GM19438 (cell line): ENCODE results near the gene FOXE1.

Experiments used
- ATAC-seq: cut with Tn5 transposase; IDR thresholded peaks from one replicate; pipeline ENCODE4 v1.9.1; 2021; ENCODE audit warnings: low read depth; ENCODE audit not compliant: unreplicated experiment

The FOXE1 gene

DNA sequence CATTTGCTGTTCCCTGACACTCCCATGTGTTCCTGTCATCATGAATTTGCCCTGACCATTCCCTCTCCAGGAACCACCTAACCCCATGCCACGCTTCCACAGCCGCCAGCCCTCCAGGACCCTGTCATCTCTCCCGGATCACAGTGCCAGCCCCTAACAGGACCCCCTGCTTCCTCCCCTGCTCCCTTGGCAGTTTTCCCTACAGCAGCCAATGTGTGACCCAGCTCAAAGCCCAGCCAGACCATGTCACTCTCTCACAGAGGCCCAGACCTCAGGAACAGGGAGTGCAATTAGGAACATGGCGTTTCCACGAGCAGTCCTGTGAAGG lies 8.1 kb downstream of the FOXE1 start:
- no peak for ATAC-seq

DNA sequence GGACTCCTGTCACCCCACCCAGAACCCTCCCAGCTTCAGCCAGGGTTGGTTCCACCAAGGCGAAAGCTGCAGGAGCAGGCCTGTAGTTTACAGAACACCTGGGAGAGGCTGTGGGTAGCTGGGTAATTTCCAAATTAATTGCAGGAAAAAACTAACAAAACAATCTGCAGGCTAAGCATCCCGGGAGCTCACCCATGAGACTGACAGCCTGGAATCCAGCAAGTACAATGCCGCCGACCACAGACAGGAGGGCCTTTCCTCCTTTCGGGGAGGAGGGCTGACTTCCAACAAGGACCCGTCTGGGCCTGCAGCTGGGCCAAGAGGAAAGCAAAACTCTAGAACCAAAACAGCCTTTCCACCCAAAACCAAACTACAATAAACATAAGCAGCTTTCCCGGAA lies 10.3 kb downstream of the FOXE1 start:
- ATAC-seq, result no peak

DNA sequence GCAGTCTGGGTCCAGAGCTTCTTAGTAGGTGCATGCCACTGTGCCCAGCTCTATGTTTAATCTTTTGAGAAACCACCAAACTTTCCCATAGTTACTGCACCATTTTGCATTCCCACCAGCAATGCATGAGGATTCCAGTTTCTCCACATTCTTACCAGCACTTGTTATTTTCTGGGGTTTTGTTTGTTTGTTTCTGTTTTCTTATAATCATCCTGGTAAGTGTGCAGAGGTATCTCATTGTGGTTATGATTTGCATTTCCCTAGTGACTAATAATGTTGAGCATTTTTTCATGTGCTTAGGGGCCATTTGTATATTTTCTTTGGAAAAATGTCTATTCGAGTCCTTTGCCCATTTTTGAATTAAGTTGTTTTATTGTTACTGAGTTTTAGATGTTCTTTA lies 11.4 kb downstream of the FOXE1 start:
- ATAC-seq, result no peak

DNA sequence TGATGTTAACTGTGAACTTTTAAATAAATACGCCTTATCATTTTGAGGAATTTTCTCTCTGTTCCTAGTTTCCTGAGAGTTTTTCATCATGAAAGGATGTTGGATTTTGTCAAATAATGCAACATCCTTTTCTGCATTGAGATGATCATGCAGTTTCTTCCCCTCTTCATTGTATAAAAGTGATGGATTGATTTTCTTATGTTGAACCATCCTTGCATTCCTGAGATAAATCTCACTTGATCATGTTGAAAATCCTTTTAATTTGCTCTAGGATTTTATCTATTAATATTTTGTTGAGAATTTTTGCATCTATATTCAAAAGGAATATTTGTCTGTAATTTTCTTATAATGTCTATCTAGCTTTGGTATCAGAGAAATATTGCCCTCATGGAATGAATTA lies 13.3 kb downstream of the FOXE1 start:
- ATAC-seq, result no peak

DNA sequence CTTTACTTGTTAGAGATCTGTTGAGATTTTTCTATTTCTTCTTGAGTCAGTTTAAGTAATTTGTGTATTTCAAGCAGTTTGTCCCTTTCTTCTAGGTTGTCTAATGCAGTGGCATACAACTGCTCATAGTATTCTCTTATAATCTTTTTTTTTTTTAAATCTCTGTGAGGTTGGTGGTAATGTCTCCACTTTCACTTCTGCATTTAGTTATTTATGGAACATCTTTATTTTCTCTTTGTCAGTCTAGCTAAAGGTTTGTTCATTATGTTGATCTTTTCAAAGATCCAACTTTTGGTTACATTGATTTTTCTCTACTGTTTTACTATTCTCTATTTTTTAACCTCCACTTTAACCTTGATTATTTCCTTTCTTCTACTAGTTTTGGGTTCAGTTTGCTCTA lies 13.8 kb downstream of the FOXE1 start:
- ATAC-seq, result no peak

DNA sequence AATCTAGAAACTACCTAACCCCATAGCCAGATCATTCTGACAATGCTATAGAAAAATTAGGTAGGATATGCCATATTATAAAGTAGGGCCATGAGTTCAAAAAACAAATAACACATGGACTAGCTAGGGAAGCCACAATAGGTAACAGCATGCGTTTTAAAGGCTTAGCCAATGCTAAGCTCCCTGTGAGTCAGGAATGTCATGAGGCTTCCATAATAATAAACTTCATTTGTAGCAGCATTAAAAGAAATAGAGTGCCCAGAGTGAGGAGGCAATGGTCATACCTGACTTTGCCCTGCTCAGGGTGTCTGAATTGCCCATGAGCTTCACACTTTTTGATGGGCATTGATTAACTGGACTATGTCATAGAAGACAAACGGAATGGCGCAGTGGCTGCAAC lies 15.8 kb downstream of the FOXE1 start:
- no peak for ATAC-seq

DNA sequence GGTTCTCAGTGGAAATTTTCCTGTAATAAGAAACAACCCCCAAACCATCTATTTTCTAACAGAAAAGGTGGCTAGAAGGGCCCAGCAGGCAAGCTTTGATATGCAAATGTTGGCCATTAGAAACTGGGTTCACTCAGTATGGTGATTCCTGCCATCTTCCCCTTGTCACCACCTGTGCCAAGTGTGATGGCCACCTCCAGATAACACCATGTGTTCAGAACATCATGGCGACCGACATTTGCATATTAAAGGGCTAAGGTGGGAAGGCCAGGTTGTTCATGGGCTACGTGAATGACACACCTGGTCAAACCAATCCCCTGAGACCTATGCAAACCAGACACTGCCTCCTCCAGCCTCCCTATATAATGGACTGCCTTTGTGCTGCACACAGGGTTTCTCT lies 20.4 kb downstream of the FOXE1 start:
- no peak for ATAC-seq

DNA sequence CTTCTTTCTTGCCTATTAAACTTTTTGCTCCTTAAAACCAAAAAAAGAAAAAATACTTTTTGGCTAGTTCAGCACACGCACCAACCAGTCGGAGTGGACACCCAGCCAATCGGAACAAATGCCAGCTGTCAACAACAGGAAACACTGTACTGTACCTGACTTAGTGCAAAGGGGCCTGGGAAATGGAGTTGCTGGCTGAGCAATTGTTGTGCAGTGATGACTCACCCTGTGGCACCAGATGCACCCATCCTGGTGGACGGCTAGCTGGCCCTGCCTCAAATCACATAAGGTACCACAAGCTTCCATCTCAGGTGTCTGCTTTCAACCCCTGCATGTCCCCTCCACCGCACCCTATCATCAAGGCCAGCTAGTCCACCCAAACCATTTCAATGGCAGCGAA lies 20.9 kb downstream of the FOXE1 start:
- ATAC-seq, result no peak

DNA sequence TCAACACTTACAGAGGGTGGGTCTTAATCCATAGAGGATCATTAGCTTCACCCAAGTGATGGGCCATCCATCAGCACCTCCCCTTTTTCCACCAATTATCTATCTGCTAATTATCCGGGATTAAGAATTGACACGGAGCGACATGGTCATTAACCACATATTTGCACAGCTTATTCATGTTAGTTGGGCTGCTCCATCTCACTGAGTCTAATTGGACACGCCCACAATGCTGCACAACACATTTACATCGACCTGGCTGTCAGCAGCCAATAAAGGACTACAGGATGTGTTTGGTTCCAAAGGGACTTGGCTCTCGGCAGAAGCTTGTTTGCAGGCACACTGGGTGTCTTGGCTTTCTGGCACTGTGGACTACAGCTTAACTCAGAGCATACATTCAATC lies 21.6 kb downstream of the FOXE1 start:
- ATAC-seq, result no peak

DNA sequence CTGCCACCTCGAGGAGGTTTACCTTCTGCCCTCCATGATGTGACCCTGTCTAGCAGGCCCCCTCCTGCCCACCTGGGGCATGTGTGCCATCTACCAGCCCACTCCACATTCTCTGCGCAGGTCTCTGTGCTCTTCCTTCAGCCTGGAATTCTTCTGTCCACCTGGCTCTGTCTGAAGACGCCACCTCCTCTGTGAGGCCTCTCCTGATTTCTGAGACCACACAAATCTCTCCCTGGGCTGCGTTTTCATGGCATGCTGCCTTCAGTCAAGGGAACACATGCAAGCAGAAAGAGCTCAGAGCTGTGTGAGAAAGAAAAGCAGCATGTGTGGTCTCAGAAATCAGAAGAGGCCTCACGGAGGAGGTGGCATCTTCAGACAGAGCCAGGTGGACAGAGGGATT lies 22.1 kb downstream of the FOXE1 start:
- ATAC-seq, result no peak

DNA sequence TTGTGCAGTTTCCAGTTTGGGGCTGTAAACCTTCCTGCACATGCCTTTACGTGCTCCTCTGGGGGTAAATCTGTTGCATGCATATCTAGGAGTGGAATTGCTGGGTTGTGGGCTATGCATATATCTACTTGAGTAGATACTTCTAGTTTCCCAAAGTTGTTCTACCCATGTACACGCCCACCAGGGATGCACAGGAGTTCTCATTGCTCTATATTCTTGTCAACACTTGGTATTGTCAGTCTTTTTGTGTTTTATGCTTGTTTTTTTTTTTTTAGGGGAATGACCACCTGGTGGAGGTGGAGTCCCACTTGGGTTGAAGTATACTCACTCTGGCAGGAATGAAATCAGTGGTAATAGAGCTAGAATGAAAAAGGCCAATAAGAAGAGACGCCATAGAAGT lies 23.0 kb downstream of the FOXE1 start:
- no peak for ATAC-seq

DNA sequence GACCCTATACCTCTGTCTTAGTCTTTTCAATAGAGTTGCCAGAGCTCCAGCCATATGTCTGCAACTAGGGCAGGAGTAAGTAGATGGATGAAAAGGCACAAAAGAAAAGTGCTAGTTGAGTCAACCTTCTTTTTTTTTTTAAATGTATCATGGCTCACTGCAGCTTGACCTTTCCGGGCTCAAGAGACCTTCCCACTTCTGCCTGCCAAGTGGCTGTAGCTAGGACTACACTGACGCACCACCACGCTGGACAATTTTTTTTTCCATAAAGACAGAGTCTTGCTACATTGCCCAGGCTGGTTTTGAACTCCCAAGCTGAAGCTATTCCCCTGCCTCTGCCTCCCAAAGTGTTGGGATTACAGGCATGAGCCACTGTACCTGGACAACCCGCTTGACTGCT lies 27.3 kb downstream of the FOXE1 start:
- no peak for ATAC-seq

DNA sequence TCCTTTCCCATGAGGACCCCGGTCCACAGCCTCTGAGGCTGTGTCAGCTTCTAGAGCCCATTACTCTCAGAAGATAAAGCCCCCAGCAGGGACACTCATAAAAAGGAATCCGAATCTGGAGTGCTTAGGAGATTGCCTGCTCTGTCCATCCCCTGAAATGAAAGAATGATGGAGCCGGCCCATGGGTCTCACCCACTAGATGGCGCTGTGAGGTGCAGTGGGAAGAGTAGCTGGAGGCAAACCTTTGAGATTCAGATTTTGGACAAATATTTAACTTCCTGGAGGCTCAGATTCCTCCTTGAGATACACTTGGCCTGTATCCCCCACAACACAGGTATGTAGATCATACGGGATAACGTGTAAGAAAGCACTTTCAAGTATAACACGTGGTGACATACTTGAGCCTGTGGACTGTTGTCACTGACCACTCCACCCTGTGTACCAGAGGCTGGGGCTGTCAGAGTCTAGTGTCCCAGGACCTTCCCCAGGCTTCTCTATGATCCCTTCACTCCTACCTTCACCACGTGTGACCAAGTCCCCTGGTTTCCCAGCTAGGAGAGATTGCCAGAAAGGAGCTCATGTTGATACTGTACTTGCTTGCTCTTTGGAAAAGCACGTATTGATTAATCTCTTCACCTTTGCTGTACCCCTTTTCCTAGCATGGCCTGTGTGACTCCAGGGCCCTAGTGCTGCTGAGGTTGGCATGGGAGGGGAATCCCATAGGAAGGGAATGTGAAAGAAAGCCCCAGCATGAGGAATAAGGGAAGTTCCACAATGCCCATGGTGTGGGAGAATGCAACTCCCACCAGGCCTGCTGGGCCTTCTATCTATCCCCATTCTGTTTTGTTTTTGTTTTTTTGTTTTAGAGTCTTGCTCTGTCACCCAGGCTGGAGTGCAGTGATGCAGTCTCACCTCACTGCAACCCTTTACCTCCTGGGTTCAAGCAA lies 37.2 kb downstream of the FOXE1 start:
- no peak for ATAC-seq

DNA sequence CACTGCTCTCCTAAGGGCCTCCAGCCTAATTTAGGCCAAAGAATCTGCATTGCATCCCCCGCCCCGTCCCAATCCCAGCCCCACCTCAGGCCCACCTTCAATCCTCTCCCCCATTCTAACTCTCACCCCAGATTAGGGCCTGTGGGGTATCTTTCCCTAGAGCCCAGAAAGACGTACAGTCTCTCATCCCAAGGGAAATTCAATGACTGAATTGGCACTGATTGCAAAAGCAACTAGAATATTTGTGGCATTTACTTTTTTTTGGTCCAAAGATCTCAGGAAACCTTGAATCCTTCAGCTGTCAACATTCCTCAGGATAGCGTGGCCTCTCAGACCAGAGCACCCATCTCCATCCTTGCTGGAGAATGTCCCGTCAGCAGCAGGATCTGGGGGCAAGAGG lies 38.7 kb downstream of the FOXE1 start:
- ATAC-seq, result no peak

DNA sequence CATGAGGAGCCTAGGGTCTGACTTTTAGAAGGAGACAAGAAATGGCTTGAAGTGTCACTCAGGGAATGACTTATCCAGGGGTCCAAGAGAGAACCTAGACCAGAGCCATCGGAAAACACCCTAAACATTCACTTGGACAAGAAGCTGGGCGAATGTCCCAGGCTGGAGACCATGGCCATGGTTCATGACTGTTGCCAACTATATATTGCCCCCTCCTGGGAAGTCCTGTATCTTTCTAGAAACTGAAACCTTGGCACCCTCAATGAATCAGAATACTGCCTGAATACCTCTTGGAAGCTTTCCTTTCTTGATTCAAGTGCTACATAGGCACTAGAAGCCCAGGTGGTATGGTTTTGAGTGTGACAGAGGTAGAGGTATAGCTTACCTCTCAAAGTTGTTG lies 39.4 kb downstream of the FOXE1 start:
- no peak for ATAC-seq

DNA sequence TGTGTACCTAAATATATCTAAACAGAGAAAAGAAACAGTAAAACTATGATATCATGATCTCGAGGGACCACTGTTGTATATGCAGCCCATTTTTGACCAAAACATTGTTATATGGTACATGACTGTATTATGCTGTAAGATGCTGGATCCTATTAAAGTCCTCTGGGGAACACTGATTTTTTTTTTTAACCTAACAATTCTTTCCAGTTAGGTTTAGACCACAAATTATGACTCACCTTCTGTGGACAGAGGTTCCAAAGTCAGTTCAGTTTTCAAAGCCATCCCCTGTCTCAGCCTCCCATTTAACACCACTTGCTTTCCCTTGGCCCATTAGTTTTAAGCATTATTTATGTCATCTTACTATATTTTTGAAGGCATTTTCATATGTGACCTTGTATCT lies 42.2 kb downstream of the FOXE1 start:
- ATAC-seq, result no peak

DNA sequence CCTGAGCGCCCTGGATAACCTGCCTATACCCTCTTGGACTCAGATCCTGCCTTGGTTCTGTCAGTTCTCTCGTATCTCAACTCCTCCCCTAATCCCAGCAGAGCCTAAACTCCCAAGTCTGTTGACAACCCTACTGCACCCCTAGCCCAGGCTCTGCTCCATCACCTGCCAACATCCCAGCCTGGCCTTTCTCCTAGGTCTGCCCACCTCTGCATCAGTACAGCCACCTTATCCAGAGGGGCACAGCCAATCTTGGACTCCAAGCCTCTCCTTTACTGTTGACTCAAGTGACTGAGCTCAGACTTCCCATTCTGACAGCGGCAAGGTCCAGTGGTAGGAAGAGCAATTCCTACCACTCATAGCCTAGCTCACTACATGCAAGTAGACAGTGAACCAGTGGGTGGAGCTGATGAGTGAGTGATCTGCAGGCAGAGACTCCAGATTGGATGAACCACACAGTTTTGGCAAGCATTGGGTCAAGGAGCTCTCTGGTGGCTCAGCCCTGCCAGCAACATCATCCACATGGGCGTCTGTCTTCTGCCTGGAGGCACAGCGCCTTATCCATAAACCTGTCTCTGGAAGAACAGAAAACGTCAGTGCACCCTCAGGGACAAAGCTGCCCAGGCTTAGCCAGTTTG lies 42.8 kb downstream of the FOXE1 start:
- no peak for ATAC-seq

DNA sequence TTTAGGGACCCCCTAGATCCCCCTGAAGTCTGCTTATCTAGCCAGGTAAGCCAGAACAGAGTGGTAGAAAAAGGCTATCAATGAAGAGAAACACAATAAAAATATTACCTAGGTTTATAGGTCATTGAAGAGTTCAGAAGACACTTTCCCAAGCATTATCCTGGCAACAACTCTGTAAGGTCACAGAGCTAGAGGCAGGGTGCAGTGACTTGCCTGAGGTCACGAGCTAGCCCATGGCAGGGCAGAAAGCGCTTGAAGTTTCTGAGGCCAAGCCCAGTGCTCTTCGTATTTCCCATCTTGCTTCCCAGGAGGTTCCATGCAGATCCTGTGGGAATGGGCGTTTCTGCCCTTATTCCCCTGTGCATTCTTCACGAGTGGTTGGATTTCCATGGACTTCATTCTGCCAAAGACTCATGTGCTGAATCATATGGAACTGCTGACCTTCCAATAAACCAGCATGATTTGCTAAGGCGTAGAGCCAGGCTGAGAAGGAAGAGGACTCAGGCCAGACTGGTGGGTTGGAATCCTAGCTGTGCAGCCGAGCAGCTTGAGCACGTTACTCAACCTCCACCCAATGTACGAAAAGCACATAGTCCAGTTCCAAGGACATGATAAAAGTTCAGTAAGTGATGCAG lies 47.2 kb downstream of the FOXE1 start:
- ATAC-seq, result no peak

DNA sequence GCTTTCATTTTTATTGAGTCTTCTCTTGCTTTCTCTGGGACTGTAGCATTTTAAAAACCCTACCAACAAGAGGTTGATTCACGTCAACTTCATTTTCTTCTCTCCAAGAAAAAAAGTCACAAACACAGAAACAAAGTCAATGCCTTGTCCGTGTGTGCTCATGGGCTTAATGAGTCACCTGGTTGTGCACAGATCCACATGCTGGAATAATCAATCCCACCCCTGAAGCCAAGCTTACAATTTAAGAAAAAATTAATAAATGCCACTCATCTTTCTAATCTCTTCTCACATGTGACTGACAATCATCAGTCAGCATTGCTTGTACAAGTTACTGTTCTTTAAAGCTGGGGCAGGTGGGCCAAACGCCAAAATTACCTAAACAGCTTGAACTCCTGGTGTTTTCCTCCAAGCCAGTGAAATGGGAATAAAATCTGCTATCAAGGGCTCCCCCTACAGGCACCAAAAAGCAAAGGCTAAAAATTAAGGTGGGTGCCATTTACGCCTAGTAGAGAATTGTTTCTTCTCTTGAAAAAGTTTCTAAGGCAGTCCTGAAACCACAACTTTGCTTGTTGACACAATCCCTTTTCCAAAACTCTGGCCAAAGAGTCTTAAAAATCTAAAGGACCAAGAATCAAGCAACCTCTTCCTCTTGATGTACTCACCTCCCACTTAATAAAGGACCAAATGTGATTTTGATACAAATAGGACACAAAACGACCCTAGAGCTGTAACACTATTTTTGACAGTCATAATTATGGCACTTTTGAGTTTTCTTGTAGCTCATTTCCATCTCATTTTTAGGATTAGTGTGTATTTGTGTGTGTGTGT lies 47.9 kb downstream of the FOXE1 start:
- ATAC-seq, result no peak

DNA sequence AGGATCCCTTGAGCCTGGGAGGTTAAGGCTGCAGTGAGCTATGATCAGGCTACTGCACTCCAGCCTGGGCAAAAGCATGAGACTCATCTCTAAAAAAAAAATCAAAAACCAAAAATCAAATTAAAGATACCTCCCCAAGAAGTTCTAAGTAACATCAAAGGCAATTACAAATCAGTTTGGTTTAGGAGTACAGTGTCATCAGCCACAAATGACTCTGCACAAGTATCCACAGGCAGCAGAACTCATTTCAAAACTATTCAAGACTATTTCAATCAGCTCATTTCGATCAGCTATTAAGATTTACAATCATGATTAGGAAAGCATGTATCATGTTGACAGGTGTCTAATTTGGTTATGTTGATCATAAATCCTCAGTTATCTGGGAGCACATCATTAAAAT lies 50.2 kb downstream of the FOXE1 start:
- no peak for ATAC-seq

DNA sequence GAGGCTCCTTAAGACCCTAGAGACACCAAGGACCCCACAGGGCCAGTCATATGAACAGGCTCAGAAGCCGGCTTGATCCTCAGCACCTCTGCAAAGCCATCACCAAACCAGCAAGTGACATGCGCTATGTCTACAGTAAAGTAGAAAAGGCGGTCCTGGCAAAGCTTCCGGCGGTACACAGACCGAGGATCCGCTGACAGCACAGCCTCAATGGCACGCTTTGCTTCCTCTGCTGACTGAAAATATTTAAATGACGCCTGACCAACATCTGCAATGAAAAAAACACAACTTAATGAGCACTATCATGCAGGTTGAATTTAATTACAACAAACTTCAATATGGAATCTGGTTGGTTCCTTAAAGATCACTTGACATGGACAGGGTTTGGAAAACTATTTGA lies 51.7 kb downstream of the FOXE1 start:
- no peak for ATAC-seq
